Measurements from ENCODE around the gene TOMT.

Gene TOMT, protein sequence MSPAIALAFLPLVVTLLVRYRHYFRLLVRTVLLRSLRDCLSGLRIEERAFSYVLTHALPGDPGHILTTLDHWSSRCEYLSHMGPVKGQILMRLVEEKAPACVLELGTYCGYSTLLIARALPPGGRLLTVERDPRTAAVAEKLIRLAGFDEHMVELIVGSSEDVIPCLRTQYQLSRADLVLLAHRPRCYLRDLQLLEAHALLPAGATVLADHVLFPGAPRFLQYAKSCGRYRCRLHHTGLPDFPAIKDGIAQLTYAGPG

DNA sequence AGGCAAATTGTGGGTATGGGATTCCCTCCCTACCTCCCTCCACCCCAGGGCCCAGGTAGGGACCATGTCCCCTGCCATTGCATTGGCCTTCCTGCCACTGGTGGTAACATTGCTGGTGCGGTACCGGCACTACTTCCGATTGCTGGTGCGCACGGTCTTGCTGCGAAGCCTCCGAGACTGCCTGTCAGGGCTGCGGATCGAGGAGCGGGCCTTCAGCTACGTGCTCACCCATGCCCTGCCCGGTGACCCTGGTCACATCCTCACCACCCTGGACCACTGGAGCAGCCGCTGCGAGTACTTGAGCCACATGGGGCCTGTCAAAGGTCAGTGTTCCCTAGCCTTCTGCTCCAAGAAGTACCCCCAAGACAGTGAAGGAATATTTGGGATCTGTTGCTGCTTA is at the start of gene TOMT:
TOMT (plus strand) TSS at position 37 of the 400 bp plus-strand sequence; CDS start at position 65, 28 bp downstream.
- H3K27ac ChIP-seq, result peak within 1 kb of the TSS; percentile 82; the same call in 1 of the 2 replicates
- TF ChIP-seq, protein P1, sequence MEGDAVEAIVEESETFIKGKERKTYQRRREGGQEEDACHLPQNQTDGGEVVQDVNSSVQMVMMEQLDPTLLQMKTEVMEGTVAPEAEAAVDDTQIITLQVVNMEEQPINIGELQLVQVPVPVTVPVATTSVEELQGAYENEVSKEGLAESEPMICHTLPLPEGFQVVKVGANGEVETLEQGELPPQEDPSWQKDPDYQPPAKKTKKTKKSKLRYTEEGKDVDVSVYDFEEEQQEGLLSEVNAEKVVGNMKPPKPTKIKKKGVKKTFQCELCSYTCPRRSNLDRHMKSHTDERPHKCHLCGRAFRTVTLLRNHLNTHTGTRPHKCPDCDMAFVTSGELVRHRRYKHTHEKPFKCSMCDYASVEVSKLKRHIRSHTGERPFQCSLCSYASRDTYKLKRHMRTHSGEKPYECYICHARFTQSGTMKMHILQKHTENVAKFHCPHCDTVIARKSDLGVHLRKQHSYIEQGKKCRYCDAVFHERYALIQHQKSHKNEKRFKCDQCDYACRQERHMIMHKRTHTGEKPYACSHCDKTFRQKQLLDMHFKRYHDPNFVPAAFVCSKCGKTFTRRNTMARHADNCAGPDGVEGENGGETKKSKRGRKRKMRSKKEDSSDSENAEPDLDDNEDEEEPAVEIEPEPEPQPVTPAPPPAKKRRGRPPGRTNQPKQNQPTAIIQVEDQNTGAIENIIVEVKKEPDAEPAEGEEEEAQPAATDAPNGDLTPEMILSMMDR (IDR thresholded peaks at IDR 0.05), result no peak
- no peak for TF ChIP-seq ZFX (IDR thresholded peaks at IDR 0.05; ENCODE audit: borderline replicate concordance)

DNA sequence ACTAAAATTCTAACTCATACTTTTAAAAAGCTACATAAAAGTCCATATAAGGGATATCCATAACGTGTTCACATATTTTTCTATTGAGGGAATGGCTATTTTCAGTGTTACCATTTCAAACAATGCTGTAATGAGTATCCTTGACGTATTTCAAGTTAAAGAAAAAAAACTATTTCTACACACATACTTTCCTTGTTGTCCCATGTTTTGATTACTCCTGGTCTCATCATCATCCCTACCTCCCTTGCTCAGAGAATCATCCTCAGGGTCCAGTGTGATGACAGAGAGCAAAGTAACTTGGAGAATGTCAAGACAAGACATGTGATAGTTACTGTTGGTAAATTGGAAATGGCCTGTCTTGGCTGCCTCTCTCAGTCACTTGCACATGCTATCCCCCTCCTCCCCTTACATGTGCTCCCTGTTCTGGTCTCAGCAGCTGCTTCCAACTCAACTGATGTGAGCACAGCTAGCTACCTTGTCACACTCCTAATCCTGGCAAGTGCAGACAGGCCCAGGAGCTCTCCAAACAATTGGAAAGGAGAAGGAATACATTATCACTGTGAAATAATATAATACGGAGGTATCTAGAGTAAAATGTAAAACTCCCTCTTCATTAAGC is 47.2 kb upstream of the TOMT start:
- TF ChIP-seq, protein P1 (IDR thresholded peaks at IDR 0.05), result no peak
- no peak for TF ChIP-seq ZFX (IDR thresholded peaks at IDR 0.05; ENCODE audit: borderline replicate concordance)
- H3K27ac ChIP-seq, result no peak overlapping the region

DNA sequence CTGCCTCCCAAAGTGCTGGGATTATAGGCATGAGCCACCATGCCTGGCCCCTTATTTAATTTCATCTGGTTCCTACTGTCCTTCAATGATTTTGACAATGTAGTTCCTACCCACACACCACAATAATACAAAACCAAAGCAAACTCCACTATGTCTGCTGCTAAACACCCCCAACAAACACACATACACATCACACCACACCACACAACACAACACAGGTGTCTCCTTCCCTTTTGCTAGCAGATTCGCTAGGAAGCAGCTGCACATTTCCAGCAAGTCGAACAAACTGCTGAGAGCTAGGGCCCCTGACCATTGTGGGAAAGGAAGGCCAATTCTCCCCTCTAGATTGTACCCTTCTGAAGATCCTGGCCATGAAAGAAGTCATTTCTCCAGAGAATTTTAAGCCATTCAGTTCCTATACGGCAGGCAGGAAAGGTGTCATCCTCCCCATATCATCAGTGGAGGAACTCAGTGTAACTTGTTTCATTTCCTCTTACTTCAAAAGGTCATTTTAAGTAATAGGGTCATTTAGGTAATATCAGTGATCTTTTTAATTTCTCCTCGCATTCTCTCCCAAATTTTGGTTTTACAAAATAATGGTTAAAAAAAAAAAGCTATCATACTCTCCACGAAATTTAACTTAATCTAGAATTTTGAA is 43.9 kb upstream of the TOMT start:
- TF ChIP-seq, protein P1 (IDR thresholded peaks at IDR 0.05), result no peak
- TF ChIP-seq ZFX (IDR thresholded peaks at IDR 0.05; ENCODE audit: borderline replicate concordance), result no peak
- H3K27ac ChIP-seq, result no peak overlapping the region

DNA sequence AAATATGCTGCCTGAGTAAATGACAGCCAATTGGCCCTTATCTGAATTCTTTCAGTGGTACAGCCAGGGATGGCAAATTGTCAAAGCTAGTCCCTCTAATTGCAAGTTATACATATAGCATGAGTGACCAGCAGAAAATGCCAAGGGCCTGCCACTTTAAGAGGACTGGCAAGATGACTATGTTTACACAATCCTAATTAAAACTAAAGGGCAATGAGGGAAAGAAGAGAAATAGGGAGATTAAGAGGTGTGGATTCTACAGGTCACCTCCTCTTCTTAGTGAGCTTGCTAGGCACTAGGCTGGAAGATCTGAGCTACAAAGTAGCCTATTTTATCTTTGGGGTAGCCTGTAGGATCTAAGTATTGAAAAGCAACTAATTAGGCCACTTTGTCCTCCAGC is 38.9 kb upstream of the TOMT start:
- TF ChIP-seq, protein P1 (IDR thresholded peaks at IDR 0.05), result no peak
- no peak for TF ChIP-seq ZFX (IDR thresholded peaks at IDR 0.05; ENCODE audit: borderline replicate concordance)
- H3K27ac ChIP-seq, result peak overlapping the region; percentile 78

DNA sequence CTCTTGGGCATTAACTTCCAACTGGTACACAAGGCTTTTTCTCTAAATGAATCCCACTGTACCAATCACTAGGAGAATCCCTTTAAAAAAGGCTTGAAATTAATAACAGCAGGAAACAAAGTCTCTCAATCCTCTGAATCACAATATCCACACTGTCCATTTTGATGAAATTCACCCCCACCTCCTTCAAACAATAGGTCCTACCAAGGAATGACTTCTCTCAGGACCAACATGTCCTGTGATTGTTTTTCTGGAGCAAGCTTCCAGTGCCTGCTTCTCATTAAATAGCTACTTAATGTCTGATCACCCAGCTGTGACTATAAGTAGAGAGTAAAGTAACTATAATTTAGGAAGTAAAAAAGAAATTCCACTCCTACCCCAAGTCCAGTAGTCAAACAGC is 38.5 kb upstream of the TOMT start:
- H3K27ac ChIP-seq, result peak overlapping the region; percentile 78
- no peak for TF ChIP-seq ZFX (IDR thresholded peaks at IDR 0.05; ENCODE audit: borderline replicate concordance)
- TF ChIP-seq, protein P1 (IDR thresholded peaks at IDR 0.05), result no peak

DNA sequence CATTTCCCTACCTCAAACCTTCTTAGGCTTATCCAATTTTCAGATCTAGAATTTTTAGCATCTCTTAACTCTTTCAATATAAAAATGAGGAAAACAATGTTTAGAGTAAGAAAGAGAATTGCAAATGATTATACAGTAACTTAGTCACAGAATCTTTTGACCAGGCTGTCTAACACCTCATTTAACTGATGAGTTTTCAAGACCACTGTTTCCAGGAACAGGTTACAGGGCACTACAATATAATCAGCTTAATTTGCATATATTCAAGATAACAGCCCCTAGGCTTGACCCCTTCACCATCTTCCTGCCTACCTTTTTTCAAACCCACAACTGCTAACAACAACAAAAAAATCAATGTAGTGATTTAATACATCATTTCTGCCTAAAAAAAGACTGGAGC is 38.0 kb upstream of the TOMT start:
- peak overlapping the region; percentile 78 for H3K27ac ChIP-seq
- TF ChIP-seq ZFX (IDR thresholded peaks at IDR 0.05; ENCODE audit: borderline replicate concordance), result no peak
- TF ChIP-seq, protein P1 (IDR thresholded peaks at IDR 0.05), result no peak

DNA sequence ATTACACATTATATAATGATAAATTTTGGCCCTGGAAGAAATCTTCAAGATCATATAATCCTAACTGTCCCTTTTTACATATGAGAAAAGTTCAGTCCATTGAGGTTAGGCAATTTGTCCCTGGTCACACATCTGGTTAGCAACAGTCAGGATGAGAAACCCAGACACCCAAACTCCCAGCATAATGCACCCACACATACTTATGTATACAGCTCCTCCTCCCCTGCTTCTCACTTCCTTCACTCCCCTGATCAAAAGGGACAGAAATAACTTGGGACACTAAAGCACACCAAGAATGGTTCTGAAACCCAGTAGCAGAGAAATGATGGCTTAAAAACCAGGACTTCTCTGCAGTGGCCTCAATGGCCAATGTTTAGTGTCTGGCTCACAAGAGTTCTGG is 36.5 kb upstream of the TOMT start:
- TF ChIP-seq, protein P1 (IDR thresholded peaks at IDR 0.05), result no peak
- TF ChIP-seq ZFX (IDR thresholded peaks at IDR 0.05; ENCODE audit: borderline replicate concordance), result no peak
- peak overlapping the region; percentile 78 for H3K27ac ChIP-seq

Measured in 22Rv1 (cell line).